GM12874 (cell line): ENCODE data around the gene DPM2.

Source experiments
- TF ChIP-seq, protein P1 (sequence below): IDR thresholded peaks from 2 replicates; pipeline ENCODE4 v1.5.1; 2011; ENCODE audit warnings: low read depth, mild to moderate bottlenecking, control low read depth, low read length, moderate library complexity; ENCODE audit not compliant: insufficient read depth

DPM2 gene

GRCh38 chr9:127899128-127899943, 38.3 kb downstream of the DPM2 start, which contains the start of gene ST6GALNAC6:
Gene ST6GALNAC6 (minus strand): TSS chr9:127899603. CDS start chr9:127897981, 1,622 bp downstream.
- TF ChIP-seq, protein P1, sequence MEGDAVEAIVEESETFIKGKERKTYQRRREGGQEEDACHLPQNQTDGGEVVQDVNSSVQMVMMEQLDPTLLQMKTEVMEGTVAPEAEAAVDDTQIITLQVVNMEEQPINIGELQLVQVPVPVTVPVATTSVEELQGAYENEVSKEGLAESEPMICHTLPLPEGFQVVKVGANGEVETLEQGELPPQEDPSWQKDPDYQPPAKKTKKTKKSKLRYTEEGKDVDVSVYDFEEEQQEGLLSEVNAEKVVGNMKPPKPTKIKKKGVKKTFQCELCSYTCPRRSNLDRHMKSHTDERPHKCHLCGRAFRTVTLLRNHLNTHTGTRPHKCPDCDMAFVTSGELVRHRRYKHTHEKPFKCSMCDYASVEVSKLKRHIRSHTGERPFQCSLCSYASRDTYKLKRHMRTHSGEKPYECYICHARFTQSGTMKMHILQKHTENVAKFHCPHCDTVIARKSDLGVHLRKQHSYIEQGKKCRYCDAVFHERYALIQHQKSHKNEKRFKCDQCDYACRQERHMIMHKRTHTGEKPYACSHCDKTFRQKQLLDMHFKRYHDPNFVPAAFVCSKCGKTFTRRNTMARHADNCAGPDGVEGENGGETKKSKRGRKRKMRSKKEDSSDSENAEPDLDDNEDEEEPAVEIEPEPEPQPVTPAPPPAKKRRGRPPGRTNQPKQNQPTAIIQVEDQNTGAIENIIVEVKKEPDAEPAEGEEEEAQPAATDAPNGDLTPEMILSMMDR: no peak

- TF ChIP-seq, protein P1: no peak
Observed at GRCh38 chr9:127898433-127899127, 39.1 kb downstream of the DPM2 start.

- TF ChIP-seq, protein P1: no peak
Observed at GRCh38 chr9:127897193-127897692, 40.4 kb downstream of the DPM2 start.

- TF ChIP-seq, protein P1: no peak
Observed at GRCh38 chr9:127896395-127897192, 41.1 kb downstream of the DPM2 start.

GRCh38 chr9:127895811-127896210, 41.8 kb downstream of the DPM2 start:
- TF ChIP-seq, protein P1: no peak

DNA sequence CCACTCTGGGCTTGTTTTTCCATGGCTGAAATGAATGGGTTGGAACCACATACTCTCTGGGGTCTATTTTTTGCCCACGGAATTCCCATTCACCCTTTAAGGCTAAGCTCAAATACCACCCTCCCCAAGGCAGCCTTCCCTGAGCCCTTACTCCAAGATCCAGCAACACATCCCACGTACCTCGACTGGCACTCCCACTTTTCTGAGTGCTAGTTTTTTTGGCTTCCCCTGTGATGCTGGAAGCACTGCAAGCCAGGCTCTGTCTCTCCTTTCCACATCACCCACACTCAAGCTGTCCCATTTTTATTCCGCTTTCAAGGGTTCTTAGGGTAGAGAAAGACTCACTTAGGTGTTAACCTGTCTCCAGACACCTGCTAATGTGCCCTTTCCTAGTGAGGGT, 44.3 kb downstream of the DPM2 start:
- TF ChIP-seq, protein P1: no peak

DNA sequence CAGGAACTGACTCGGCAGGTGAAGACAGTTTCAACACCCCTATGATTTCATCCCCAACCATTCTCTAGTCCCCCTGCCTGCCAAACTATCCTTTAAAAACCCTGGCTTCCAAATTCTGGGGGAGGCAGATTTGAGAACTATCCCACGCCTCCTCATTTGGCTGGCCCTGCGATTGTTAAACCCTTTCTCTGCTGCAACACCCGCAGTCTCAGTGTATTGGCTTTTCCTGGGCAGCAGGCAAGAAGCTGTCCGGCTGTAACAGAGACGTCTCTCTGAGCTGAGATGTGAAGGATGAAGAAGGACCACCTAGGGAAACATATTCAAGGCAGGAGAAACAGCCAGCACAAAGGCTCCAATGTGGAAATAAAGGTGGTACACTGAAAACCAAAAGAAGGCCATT, 44.8 kb downstream of the DPM2 start:
- TF ChIP-seq, protein P1: no peak
